Keratinocyte (primary cell): ENCODE data around the gene SH2D3C. TPM values are rescaled to one million over a fixed set of nuclear protein-coding genes. Genes with fewer than 3 reads are reported as not detected.

Source experiments
- DNase-seq: peaks from one replicate; pipeline ENCODE4 v3.0.0-alpha.2; 2011; ENCODE audit warnings: low read depth, missing footprints, low spot score
- FAIRE-seq: peaks from 2 replicates; lab custom pipeline; 2011; peaks lifted over from hg19 to GRCh38; lab: Jason Lieb, UNC
- H2AFZ ChIP-seq: 2 replicates; pipeline ENCODE4 v1.6.0; 2012; ENCODE audit warnings: low read length, control low read depth, inconsistent platforms; ENCODE audit not compliant: control insufficient read depth
- H3K27ac ChIP-seq: 2 replicates; pipeline ENCODE4 v1.5.1; 2011; ENCODE audit warnings: low read length; ENCODE audit not compliant: control insufficient read depth, insufficient read depth
- H3K27me3 ChIP-seq: 3 replicates; pipeline ENCODE4 v1.6.0; 2011; ENCODE audit warnings: low read length; ENCODE audit not compliant: control insufficient read depth, insufficient read depth; ENCODE audit errors: extremely low read depth
- H3K36me3 ChIP-seq, 2 experiments: 2 replicates in 1 of 2; 3 replicates in 1 of 2; pipeline ENCODE4 v1.5.1; 2011; ENCODE audit warnings: low read length in 2 of 2, mild to moderate bottlenecking in 1 of 2; ENCODE audit not compliant: control insufficient read depth in 2 of 2, insufficient read depth in 2 of 2; ENCODE audit errors: extremely low read depth in 1 of 2
- H3K4me1 ChIP-seq: 3 replicates; pipeline ENCODE4 v1.5.1; 2011; ENCODE audit warnings: low read length; ENCODE audit not compliant: control insufficient read depth, insufficient read depth; ENCODE audit errors: extremely low read depth
- H3K4me2 ChIP-seq: 3 replicates; pipeline ENCODE4 v1.6.0; 2011; ENCODE audit warnings: low read depth, low read length; ENCODE audit not compliant: control insufficient read depth, insufficient read depth; ENCODE audit errors: extremely low read depth
- H3K4me3 ChIP-seq, 3 experiments: fragments of 200-600 bp in 1 of 3; sonication (generic) in 1 of 3; 2 replicates in 2 of 3; 3 replicates in 1 of 3; pipeline ENCODE4 v1.5.1; 2011 to 2016; ENCODE audit warnings: low read length in 3 of 3, mild to moderate bottlenecking in 3 of 3, control low read depth in 2 of 3, inconsistent platforms in 1 of 3, low read depth in 1 of 3, mixed read lengths in 1 of 3, mixed run types in 1 of 3, moderate library complexity in 1 of 3; ENCODE audit not compliant: control insufficient read depth in 2 of 3, insufficient read depth in 2 of 3; ENCODE audit errors: extremely low read depth in 1 of 3
- H3K79me2 ChIP-seq: 2 replicates; pipeline ENCODE4 v1.6.0; 2012; ENCODE audit warnings: low read length; ENCODE audit not compliant: control insufficient read depth, insufficient read depth
- H3K9ac ChIP-seq: 3 replicates; pipeline ENCODE4 v1.6.0; 2011; ENCODE audit warnings: low read length; ENCODE audit not compliant: control insufficient read depth, insufficient read depth; ENCODE audit errors: extremely low read depth
- H3K9me1 ChIP-seq: 3 replicates; pipeline ENCODE4 v1.6.0; 2011; ENCODE audit warnings: low read length; ENCODE audit not compliant: control insufficient read depth, insufficient read depth; ENCODE audit errors: extremely low read depth
- H3K9me3 ChIP-seq: 2 replicates; pipeline ENCODE4 v1.5.1; 2012; ENCODE audit warnings: low read depth, low read length; ENCODE audit not compliant: control insufficient read depth
- H4K20me1 ChIP-seq: 3 replicates; pipeline ENCODE4 v1.6.0; 2011; ENCODE audit warnings: low read length; ENCODE audit not compliant: control insufficient read depth, insufficient read depth; ENCODE audit errors: extremely low read depth
- EZH2 ChIP-seq: IDR thresholded peaks from one replicate; pipeline ENCODE4 v1.6.1; 2012; ENCODE audit warnings: inconsistent platforms, mild to moderate bottlenecking, low read length, moderate library complexity
- dilution Hi-C: fragments of 300-500 bp; cut with MboI; formaldehyde crosslinking; loops from one replicate; pipeline ENCODE4 v1.7.0; 2020; ENCODE audit warnings: low sequenced_read_pairs; ENCODE audit not compliant: extremely low pct_ligation_motif_present
- polyA plus RNA-seq, 5 experiments: library from polyadenylated mRNA; depleted of rRNA in 3 of 5; stranded (reverse) in 3 of 5; stranded (forward) in 1 of 5; unstranded in 1 of 5; fragments of >200 nt; gene quantifications; 1 replicate in 1 of 5; 2 replicates in 3 of 5; 3 replicates in 1 of 5; pipeline versions ENCODE4 v1.2.1 to v1.2.3, GENCODE V29; 2011 to 2012; ENCODE audit warnings: missing spikeins in 2 of 5, low read depth in 1 of 5, low replicate concordance in 1 of 5
- TF ChIP-seq, protein P1 (sequence below), 3 experiments: IDR thresholded peaks in 1 of 3; conservative IDR thresholded peaks in 1 of 3; optimal IDR thresholded peaks in 1 of 3; 2 replicates in 2 of 3; 3 replicates in 1 of 3; pipeline versions ENCODE3 to v1.5.1; 2011; ENCODE audit warnings: low read length in 3 of 3, mild to moderate bottlenecking in 3 of 3, moderate library complexity in 2 of 3, control low read depth in 1 of 3, inconsistent platforms in 1 of 3; ENCODE audit not compliant: insufficient read depth in 2 of 3; ENCODE audit errors: extremely low read depth in 1 of 3

SH2D3C gene
- polyA plus RNA-seq, 1 donor (not counting 4 experiments of a cell fraction or from before 2014, with no cell fraction given) = 0.12 TPM

DNA sequence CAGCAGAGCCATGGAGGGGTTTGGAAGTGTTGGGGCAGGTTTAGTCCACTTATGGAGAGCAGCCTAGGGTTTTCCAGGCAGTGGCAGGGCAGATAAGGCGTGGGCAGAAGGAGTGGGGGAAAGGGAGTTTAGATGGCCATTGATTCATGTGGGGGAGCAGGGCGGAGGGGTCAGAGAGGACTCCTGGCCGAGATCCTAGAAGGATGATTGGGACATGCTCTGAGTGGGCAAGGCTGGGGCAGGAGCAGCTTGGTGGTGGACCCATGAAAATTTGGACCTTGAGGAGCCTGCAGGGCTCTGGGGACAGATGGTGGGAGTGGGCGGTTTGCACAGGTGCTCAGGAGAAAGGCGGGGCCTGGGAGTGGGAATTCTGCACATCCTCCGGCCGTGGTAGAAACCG is 25.3 kb downstream of the SH2D3C start:
- Histone ChIP-seq H3K79me2 (no peaks in the 10 kb centered on the region), H3K27me3 (peaks cover 44% of the 10 kb centered on the region), H3K4me3 (no peak overlapping the region), H3K36me3 (no peaks in the 10 kb centered on the region), H3K9me3 (no peaks in the 10 kb centered on the region), H4K20me1 (no peaks in the 10 kb centered on the region), H3K27ac (no peak overlapping the region), H3K9ac (no peak overlapping the region), H3K4me1 (no peaks in the 10 kb centered on the region), H2AFZ (no peak overlapping the region), H3K4me2 (no peak overlapping the region), H3K9me1 (no peaks in the 10 kb centered on the region)
- FAIRE-seq (no peak), DNase-seq (no peak)
- TF ChIP-seq, protein P1, sequence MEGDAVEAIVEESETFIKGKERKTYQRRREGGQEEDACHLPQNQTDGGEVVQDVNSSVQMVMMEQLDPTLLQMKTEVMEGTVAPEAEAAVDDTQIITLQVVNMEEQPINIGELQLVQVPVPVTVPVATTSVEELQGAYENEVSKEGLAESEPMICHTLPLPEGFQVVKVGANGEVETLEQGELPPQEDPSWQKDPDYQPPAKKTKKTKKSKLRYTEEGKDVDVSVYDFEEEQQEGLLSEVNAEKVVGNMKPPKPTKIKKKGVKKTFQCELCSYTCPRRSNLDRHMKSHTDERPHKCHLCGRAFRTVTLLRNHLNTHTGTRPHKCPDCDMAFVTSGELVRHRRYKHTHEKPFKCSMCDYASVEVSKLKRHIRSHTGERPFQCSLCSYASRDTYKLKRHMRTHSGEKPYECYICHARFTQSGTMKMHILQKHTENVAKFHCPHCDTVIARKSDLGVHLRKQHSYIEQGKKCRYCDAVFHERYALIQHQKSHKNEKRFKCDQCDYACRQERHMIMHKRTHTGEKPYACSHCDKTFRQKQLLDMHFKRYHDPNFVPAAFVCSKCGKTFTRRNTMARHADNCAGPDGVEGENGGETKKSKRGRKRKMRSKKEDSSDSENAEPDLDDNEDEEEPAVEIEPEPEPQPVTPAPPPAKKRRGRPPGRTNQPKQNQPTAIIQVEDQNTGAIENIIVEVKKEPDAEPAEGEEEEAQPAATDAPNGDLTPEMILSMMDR (optimal IDR thresholded peaks at IDR 0.05 in 1 of 3, IDR thresholded peaks at IDR 0.05 in 1 of 3, conservative IDR thresholded peaks at IDR 0.05 in 1 of 3; ENCODE audit: extremely low read depth in 1 of 3, insufficient read depth in 2 of 3, low read length in 3 of 3) = no peak
- no peak for TF ChIP-seq EZH2
- dilution Hi-C loops = no loop called here

DNA sequence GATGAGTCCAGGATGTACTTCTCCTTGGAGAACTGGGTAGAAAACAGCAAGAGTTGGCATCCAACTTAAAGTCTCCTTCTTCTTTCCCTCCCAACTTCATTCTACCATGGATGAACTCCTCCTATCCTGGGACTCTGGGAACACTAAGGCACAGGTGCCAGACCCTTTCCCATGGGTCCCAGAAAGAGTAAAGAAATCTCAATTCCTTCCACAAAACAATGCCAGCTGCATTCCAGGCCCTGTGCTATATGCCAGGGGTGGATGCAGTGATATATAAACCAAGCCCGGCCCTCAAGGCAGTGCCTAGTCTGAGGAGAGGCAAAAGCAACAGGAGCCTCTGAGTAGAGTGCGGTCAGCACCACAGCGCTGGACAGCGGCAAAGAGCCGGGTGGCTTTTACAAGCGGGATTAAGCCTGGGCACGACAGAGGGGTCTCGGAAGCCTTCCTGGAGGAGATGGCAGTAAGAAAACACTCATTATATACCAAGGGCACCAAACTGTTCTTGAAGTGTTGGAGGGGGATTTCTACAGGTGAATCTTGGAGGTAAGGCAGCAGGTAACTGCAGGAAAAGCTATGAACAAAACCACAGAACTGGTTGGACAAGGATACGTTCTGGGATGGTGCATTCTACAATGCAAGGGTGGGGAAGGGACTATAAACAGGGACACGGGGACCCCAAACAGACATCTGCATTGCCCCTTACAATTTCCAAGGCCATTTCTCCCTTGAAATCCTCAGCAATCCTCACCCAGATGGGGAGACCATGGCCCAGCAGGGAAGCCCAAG is 27.0 kb downstream of the SH2D3C start:
- dilution Hi-C loops = no loop called here
- FAIRE-seq (no peak), DNase-seq (no peak)
- H3K4me2 ChIP-seq = no peak overlapping the region
- H3K4me1 ChIP-seq = no peaks in the 10 kb centered on the region
- H2AFZ ChIP-seq = no peak overlapping the region
- no peak overlapping the region for H3K27ac ChIP-seq
- H3K9me3 ChIP-seq = no peaks in the 10 kb centered on the region
- no peak overlapping the region for H3K9ac ChIP-seq
- no peaks in the 10 kb centered on the region for H3K36me3 ChIP-seq
- no peaks in the 10 kb centered on the region for H4K20me1 ChIP-seq
- H3K4me3 ChIP-seq = no peak overlapping the region
- TF ChIP-seq, protein P1 (optimal IDR thresholded peaks at IDR 0.05 in 1 of 3, IDR thresholded peaks at IDR 0.05 in 1 of 3, conservative IDR thresholded peaks at IDR 0.05 in 1 of 3; ENCODE audit: extremely low read depth in 1 of 3, insufficient read depth in 2 of 3, low read length in 3 of 3) = no peak
- peaks cover 43% of the 10 kb centered on the region for H3K27me3 ChIP-seq
- H3K79me2 ChIP-seq = no peaks in the 10 kb centered on the region
- H3K9me1 ChIP-seq = no peaks in the 10 kb centered on the region
